Stimulated activated CD8-positive, alpha-beta memory T cell treated with anti-CD3 and anti-CD28 coated beads, Interleukin-15, amount 100 ng/mL, for 4 hours (primary cell): ENCODE data around the gene BICC1.

Experiments
- DNase-seq, 2 donors: peaks; one replicate each; pipeline ENCODE4 v3.0.0-alpha.2; 2020; ENCODE audit warnings: low read depth in 2 of 2

BICC1 gene

DNA sequence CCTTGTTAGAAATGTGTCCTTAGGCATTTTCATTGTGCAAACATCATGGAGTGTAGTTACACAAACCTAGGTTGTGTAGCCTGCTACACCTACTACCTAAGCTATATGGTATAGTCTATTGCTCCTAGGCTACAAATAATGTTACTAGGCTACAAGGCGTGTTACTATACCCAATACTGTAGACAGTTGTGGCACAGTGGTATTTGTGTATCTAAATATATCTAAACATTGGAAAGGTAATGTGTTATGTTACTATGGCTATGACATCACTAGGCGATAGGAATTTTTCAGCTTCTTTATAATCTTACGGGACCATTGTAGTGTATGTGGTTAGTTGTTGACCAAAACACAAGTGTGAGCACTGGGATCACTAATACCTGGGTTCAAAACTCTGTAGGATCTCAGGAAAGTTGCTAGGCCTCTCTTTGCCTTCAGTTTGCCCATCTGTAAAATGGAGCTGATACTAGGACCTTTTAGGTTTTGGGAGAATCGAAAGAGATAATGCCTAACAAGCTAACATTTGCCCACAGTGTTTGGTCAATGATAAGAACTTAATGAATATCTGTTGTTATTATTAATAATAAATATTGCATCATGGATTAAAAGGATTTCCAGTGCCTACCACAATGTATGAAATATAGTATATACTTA is 2.7 kb downstream of the BICC1 start:
- DNase-seq, result no peak

DNA sequence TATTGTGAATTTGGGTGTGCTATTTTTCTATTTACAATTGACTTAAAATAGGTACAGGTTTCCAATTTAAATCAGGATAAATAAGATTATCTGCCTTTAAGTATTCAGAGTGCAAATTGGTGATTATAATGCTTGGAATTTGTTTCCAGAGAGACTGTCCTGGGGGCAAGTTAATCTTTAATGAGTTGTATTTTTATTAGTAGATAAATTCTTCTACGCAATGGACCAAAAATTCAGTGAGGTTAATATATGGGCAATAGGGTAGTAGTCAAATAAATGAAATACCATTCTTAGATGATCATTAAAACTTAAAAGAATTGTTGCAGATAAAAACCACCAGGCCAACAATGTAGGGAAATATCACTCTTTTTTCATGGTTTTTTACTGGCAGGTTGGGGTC is 3.4 kb downstream of the BICC1 start:
- no peak for DNase-seq

DNA sequence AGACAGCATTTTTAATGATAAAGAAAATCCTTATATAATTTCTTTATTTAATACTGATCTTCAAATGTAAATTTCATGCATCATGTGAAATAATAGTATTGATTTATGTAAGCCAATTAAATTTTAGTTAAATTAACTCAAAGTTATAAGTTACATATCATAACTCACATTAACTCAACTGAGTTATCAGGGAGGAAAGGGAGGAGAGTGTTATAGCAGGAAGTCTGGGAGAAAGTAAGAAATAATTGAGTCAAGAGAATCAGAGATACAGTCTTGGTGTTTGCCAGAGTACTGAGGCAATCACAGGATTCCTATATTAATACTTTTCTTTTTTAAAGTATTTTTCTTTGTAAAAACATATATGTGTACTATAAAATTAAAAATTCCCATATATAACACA is 4.0 kb downstream of the BICC1 start:
- DNase-seq, result no peak

DNA sequence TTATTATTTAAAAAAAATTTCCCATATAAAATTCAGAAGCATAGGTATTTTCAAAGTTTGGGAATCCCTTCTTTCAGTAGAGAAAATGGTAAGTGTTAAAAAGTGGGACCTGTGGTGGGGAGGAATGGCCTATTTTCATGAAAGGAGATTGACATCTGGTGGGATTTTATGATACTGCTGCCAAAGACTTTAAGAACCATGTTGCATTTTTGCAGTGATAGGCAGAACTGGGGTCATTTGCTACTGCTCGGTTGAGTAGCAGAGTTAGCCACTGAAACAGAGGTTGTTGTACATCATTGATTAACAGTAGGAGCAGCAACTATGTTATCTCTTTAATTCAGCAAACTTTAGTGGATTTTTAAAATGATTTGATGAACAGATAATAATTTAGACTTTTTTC is 4.4 kb downstream of the BICC1 start:
- no peak for DNase-seq

DNA sequence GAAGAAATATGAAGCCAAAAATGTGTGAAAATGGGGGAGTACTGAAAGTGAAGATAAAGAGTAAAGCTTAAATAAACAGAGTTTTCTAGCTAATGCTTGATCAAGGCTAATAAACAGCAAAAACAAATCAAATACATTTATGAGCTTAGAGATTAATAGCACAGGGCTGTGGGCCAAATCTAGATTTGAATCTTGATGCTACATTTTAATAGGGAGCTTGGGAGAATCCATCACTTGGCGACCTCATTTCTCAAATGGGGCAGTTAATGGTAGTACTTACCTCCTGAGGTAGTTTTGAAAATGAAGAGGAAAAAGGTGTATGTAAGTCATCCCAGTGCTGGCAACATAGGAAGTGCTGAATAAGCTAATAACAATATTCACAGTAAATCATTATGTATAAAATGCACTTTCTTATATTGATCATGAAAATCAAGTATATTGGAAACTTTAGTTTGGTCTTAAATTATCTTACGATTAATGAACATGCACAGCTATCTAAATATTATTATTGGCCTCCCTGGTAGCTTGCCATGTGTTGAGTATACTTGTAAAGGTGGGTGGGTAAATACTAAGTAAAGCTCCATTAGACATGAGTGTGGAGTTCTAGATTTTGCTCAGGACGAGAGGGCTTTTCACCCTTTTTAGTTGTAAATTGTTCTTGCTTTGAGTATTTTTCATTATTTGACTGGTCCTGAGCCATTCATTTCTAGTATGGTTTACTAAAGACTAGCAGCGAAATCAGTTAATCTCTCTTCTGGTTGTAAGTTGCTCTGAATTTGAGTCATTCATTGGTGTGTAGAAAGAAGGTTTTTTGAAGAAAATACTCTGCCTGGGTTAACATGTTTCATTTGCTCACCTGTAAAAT is 5.1 kb downstream of the BICC1 start:
- DNase-seq, result no peak

DNA sequence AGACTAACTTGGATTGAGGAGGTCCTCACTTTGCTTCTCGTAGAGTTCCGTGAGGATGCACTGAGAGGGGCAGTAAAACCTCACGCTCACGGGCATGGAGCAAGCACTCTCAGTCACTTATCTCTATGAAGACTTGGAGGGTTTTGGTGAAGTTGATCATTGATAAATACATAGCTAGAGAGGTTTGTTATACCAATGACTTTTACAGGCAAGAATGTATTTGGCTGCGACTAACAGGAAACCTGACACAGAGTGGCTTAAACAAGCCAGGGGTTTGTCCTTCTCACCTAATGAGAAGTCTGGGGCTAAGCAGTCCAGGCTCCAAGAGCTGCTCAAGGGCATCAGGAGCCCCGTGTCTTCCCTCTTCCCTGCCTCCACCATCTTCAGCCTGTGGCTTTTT is 6.1 kb downstream of the BICC1 start:
- DNase-seq, result no peak

DNA sequence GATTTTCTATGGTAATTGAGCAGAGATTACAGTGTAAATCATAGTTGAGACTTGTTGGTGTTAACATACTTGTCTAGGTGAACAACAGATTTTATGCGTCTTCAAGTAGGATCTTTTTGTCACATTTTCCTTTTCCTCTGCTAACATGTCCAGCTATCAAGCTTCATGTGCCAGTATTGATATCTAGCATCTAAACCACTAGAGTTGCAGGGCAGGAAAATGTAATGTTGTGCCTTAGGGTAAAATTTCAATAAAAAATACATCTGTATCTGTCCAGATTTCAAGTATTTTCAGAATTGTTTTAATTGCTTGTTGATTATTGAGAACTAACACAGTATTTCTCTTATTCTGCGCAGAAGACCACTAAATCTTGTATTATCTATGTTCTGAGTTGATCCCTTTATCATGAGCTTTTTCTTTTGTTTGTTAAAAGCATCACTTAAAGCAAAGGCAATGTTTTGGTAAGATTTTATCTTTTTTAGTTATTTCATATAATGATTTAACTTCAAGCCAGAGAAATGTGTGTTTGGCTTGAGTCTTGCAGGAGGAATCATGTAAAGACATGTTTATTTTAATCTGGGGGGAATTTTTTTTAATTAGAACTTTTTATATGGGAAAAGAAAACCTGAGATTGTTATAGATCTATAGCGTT is 16.5 kb downstream of the BICC1 start:
- no peak for DNase-seq

DNA sequence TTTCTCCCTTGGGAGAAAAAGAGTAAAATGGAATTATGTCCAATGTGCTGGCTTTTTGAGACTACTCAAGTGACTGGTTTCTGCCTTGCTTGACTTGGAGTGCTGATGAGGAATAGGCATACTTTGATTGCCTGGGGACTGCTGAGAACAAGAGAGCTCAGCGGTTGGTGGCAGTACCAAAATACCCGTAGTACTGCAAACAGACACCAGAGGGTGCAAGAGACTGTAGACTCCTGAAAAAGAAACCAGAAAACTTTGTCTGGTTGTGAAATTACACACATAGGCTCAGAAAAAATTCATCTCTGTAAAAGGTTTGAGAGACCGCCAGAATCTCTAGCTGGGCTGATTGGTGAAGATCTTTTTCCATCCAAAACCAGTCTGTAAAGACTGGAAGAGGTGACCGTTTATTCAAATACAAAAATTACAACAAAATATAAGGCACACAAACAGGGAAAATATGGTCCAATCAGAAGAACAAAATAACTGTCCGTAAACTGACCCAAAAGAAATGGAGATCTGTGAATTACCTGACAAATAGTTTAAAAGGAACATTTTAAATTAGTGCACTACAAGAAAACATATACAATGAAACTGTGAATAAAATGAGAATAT is 18.5 kb downstream of the BICC1 start:
- DNase-seq, result no peak

DNA sequence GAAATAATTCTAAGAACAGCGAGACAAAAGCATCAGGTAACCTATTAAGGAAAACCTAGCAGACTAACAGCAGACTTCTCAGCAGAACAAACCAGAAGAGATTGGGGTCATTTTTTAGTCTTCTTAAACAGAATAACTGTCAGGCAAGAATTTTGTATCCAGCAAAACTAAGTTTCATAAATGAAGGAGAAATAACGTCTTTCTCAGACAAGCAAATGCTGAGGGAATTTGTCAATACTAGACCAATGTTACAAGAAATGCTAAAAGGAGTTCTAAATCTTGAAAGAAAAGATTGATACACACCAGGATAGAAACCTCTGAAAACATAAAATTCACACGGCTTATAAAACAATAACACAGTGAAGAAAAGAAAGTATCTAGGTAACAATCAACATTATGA is 22.6 kb downstream of the BICC1 start:
- DNase-seq, result no peak

DNA sequence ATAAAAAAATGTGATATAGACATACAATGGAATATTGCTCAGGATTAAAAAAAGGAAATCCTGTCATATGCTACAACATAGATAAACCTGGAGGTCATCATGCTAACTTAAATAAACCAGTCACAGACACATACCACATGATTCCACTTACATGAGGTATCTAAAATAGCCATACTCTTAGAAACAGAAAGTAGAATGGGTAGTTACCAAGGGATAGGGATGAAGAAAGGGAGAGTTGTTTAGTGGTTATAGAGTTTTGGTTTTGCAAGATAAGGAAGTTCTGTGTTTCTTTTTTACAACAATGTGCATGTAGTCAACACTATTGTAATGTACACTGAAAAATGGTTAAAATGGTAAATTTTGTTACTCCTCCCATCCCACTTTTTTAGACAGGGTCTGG is 30.5 kb downstream of the BICC1 start:
- no peak for DNase-seq

DNA sequence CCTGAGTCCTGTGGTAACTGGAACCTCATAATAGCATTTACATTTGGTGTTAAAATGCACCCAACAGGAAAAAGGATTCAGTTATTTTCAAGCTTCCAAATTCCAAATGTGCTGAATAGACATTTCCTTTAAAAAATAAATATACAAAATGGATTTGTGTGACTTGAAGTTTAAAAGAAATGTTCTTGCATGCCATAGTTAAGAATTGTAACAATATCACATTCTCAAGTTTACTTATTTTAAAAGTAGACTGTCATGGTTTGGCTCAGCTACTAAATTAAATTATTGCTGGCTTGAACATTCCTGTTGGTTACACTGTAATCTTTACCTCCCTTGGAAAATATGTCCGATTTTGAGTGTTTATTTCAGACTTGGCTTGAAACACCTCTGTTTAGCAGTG is 31.5 kb downstream of the BICC1 start:
- DNase-seq, result no peak

DNA sequence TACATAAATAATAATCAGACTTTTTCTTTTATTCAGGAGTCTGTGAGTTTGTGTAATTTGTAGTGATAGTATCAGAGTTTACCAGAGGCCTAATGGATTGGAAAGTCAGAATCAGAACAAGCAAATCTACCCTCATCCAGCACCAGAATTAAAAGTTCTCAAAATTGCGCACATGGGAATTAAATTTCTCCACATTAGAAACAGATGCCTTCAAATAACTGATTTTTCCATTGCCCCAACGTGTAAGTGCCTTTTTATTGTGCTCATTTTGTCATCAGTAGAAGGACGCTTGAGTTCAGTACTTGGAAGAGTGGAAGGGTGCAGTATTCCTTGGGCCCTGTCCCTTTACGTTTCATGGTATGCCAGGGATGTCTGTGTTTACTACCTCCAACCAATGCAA is 32.8 kb downstream of the BICC1 start:
- DNase-seq, result no peak

DNA sequence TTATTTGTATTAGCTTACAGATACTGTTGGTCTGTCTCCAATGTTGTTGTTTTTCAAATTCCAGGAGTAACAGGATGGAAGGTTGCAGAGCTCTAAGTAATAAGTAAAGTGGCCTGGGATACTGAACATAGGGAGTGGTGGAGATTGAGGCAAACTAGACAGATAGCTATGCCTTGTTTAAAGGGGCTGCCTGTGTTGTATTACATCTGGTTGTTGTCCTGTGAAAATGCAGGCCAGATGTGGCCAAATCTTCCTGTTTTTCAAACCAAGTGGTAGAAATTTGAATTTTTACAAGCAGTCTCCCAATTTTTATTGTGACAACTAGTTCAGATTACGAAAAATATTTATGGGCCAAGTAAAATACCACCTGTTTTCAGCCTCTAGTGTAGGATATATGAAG is 33.5 kb downstream of the BICC1 start:
- no peak for DNase-seq

DNA sequence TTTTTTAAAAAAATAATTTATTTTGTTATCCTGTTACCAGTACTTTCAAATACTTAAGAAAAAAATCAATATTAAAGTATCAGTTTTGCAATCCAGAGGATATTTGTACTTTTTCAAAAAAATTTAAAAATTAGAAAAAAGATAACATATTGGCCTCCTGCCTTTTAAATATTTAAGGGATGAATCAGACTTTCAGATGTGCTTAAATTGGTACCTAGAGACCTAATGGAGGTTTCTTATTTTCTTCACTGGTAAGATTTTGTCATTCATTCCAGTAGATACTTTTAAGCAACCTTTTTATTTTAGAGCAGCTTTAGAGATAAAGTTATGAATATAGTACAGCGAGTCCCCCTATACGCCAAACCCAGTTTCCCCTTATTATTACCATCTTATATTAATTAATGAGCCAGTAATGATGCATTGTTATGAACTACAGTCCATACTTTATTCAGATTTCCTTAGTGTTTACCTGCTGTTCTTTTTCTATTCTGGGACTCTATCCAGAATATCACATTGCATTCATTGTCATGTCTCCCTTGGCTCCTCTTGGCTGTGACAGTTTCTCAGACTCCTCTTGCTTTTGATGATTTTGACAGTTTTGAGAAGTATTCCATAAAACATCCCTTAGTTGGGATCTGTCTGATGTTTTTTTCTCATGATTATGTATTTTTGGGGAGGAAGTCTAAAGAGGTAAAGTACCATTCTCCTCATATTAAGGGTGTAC is 34.2 kb downstream of the BICC1 start:
- no peak for DNase-seq

DNA sequence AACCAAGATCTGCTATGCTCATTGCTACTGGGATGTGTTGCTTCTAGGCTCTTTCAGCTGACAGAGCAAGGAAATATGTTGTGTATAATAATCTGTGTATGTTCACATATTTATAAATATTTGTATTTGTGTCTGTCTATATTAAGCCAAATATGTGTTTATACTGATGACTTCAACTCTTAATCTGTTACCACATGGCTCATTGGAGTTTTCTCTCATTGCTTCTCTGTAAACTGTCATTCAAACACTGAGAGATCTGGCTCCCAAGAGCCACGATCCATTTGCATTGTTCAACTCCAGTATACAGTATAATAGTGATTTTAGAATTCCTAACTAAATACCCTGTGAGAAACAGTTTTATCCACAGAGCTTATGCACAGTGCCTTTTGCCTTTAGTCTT is 35.3 kb downstream of the BICC1 start:
- no peak for DNase-seq

DNA sequence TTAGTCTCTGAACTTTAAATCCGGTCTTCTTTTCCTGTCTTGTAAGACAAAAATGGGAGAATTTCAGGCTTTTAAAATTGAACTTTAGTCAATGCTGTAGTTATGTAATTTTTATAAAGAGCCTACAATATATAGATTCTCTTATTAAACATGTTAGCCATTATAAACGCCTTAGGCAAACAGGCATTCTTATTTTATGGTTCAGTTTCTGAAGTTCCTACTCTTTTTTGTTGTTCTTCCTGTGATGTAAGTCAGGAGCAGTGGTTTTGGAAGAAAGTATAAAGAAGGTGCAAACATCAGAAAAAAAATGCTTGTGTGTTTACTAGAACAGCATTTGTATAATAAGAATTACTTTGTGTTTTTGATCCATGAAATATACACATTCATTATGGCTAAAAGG is 41.6 kb downstream of the BICC1 start:
- DNase-seq, result no peak

DNA sequence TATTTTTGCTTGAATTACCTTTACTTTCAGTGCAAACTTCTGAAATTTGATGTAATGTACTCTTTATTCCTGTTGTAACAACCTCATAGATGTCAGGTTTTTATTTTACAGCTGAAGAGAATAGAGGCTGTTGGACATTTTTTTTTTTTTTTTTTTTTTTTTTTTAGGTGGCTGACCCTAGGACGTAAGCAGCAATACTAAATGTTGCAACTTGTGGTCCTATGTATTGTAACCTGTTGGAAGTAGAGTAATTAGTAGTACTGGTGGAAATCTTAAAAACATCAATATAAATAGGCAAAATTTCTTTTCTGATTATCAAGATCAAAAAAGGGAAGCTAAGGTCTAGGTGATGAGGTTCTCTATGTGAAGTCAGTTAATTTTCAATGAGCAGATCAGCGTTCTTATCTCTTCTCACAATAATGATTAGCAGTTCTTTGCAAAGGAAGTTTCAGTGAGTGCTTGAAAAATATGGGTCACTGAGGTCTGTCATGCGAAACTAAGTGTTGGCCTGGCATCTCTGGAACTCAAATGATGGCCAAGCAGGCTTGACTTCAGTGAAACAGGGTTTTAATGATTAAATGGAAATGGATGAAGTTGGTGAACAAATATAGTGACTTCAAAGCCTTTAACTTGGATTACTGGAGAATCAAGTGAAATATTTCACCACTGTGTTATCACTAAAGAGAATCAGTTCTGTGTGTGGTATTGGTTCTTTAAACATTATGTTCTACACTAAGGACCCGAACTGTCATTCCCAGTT is 42.7 kb downstream of the BICC1 start:
- no peak for DNase-seq

DNA sequence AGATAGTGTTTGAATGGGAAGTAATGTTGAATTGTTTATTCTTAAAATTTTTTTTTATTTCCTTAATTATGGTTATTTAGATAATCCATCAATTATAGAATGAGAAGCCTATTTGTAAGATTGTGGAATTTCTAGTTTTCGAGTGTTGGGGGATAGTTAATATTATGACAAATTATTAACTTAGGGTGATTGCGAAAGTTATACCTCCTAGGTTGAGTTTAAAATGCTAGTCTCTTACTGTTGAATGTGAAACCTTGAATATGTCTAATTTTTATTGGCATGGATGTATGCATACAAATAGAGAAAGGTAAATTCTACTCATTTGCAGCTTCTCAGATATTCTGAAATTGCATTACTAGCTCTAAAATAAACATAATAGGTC is 43.2 kb downstream of the BICC1 start:
- no peak for DNase-seq

DNA sequence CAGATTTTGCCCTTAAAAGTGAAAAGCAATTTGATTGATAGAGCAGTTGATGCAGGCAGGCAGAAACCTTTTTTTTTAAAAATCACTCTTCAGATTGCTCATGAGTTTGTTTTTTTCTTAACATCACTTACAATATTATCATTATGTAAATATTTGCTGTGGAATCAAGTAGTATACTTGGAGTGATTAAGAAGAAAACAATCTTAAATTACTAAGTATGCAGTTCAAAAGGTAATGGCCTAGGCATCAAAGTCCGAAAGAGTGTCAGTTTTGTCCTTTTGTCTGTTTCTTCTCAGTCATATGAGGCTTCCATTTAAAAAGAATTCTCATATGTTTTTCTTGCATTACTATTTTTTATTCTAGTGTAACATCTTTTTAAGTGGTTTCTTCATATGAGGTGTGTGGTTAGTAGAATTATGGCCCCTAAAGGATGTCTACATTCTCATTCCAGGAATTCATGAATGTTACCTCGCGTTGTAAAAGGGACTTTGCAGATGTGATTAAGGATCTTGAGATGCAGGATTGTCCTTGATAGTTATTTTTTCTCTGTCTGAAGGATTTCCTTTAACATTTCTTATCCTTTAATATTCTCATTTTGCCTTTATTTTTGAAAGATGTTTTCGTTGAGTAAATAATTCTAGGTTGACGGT is 44.0 kb downstream of the BICC1 start:
- DNase-seq, result no peak

DNA sequence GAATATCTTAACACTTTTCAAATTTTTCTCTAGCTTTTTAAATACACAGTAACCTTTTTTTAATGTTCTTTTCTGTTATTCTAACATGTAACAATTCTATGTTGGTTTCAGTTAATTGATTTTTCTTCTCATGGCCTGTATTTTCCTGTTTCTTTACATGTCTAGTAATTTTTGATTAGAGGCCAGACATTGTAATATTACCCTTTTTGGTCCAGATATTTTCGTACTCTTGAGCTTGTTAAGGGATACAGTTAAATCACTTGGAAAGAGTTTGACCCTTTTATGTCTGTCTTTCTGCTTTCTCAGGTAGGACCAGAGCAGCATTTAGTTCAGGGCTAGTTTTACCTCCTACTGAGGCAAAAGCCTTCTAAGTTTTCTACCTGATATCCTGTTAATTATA is 45.0 kb downstream of the BICC1 start:
- DNase-seq, result no peak

DNA sequence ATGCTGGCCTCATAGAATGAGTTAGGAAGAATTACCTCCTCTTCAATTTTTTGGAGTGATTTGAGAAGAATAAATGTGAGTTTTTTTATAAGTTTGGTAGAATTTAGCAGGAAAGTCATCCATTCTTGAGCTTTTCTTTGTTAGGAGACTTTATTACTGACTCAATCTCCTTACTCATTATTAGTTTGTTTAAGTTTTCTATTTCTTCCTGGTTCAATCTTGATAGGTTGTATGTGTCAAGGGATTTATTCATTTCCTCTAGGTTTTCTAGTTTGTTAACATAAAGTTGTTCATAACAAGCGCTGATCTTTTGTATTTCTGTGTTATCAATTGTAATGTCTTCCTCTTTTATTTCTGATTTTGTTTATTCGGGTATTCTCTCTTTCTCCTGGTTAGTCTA is 47.4 kb downstream of the BICC1 start:
- DNase-seq, result no peak
